Activated T-helper 2 cell treated with anti-CD3 and anti-CD28 coated beads, Interferon-gamma antibody, Interleukin-2, Interleukin-4, amounts not matched to agents 10 μg/mL and 5 μg/mL and 100 μg/mL, durations not matched to agents 14 hours and 24 hours and 36 hours (primary cell): ENCODE results near the gene OR13J1. TPM values are rescaled to one million over a fixed set of nuclear protein-coding genes. Genes with fewer than 3 reads are reported as not detected.
"Not testable (repeated sequence)": the region's sequence is repeated elsewhere in the genome, so short reads cannot be mapped to it uniquely, and the experiment has no call there.

ENCODE experiments used
- DNase-seq: peaks from one replicate; pipeline ENCODE4 v3.0.0; 2021; ENCODE audit warnings: low spot score
- H3K27ac Mint-ChIP-seq: one replicate; pipeline ENCODE4 v1.8.0; 2021; ENCODE audit warnings: mixed read lengths
- H3K27me3 Mint-ChIP-seq: one replicate; pipeline ENCODE4 v1.8.0; 2021; ENCODE audit warnings: low read depth, mixed read lengths
- H3K36me3 Mint-ChIP-seq: one replicate; pipeline ENCODE4 v1.8.0; 2021; ENCODE audit warnings: low read depth, mixed read lengths
- H3K4me1 Mint-ChIP-seq: one replicate; pipeline ENCODE4 v1.8.0; 2021; ENCODE audit warnings: low read depth, mixed read lengths
- H3K4me3 Mint-ChIP-seq: one replicate; pipeline ENCODE4 v1.8.0; 2021; ENCODE audit warnings: low read depth, mild to moderate bottlenecking, moderate library complexity, mixed read lengths
- H3K9me3 Mint-ChIP-seq: one replicate; pipeline ENCODE4 v1.8.0; 2021; ENCODE audit warnings: mixed read lengths
- intact Hi-C: fragments of 100-400 bp; cut with micrococcal nuclease; formaldehyde crosslinking; loops from one replicate; pipeline ENCODE4 v1.15.1; 2023
- total RNA-seq: library from RNA; stranded (reverse); gene quantifications from 2 replicates; pipeline ENCODE4 v1.2.3, GENCODE V29; 2022

The OR13J1 gene
- total RNA-seq, 1 donor from 2014 or later: not detected

GRCh38 chr9:35896570-35896969 is 26.4 kb upstream of the OR13J1 start:
- H3K27me3 Mint-ChIP-seq: peaks cover 36% of the 10 kb centered on the region
- H3K4me1 Mint-ChIP-seq: no peaks in the 10 kb centered on the region
- no peak overlapping the region for H3K27ac Mint-ChIP-seq
- H3K9me3 Mint-ChIP-seq: no peaks in the 10 kb centered on the region
- intact Hi-C loops: no loop called here
- no peaks in the 10 kb centered on the region for H3K36me3 Mint-ChIP-seq
- DNase-seq: no peak
- H3K4me3 Mint-ChIP-seq: no peak overlapping the region

GRCh38 chr9:35892051-35892450 is 21.9 kb upstream of the OR13J1 start:
- no peaks in the 10 kb centered on the region for H3K4me1 Mint-ChIP-seq
- no peak overlapping the region for H3K27ac Mint-ChIP-seq
- no peak for DNase-seq
- peaks cover 29% of the 10 kb centered on the region for H3K27me3 Mint-ChIP-seq
- H3K36me3 Mint-ChIP-seq: no peaks in the 10 kb centered on the region
- intact Hi-C loops: no loop called here
- H3K9me3 Mint-ChIP-seq: no peaks in the 10 kb centered on the region
- H3K4me3 Mint-ChIP-seq: no peak overlapping the region

- H3K4me3 Mint-ChIP-seq: no peak overlapping the region
- no peak overlapping the region for H3K27ac Mint-ChIP-seq
- DNase-seq: no peak
- H3K27me3 Mint-ChIP-seq: peaks cover 32% of the 10 kb centered on the region
- no peaks in the 10 kb centered on the region for H3K9me3 Mint-ChIP-seq
- intact Hi-C loops: no loop called here
- H3K4me1 Mint-ChIP-seq: no peaks in the 10 kb centered on the region
- no peaks in the 10 kb centered on the region for H3K36me3 Mint-ChIP-seq
Observed at GRCh38 chr9:35891646-35892045, 21.4 kb upstream of the OR13J1 start.

- H3K27ac Mint-ChIP-seq, H3K36me3 Mint-ChIP-seq, intact Hi-C loops, H3K9me3 Mint-ChIP-seq, H3K4me1 Mint-ChIP-seq, H3K4me3 Mint-ChIP-seq, DNase-seq: not testable (repeated sequence)
- peaks cover 24% of the 10 kb centered on the region for H3K27me3 Mint-ChIP-seq
Observed at GRCh38 chr9:35884908-35885307, 14.7 kb upstream of the OR13J1 start.

- peaks cover 27% of the 10 kb centered on the region for H3K27me3 Mint-ChIP-seq
- intact Hi-C loops: loop anchor here (1.0 kb wide), 2 partner anchors 57 to 93 kb away; no protein-coding TSS in a partner anchor
Observed at GRCh38 chr9:35882996-35883395, 12.8 kb upstream of the OR13J1 start.

GRCh38 chr9:35882263-35882848 is 12.2 kb upstream of the OR13J1 start:
- H3K27ac Mint-ChIP-seq: no peak overlapping the region
- H3K4me1 Mint-ChIP-seq: no peaks in the 10 kb centered on the region
- H3K36me3 Mint-ChIP-seq: no peaks in the 10 kb centered on the region
- H3K9me3 Mint-ChIP-seq: peaks cover 6% of the 10 kb centered on the region
- intact Hi-C loops: loop anchor here (1.0 kb wide), 2 partner anchors 56 to 92 kb away; no protein-coding TSS in a partner anchor
- DNase-seq: peak; percentile 55
- H3K4me3 Mint-ChIP-seq: no peak overlapping the region
- H3K27me3 Mint-ChIP-seq: peaks cover 33% of the 10 kb centered on the region

More at GRCh38 chr9:35882996-35883395, 12.8 kb upstream of the OR13J1 start:
- H3K4me1 Mint-ChIP-seq: no peaks in the 10 kb centered on the region
- H3K27ac Mint-ChIP-seq: no peak overlapping the region
- DNase-seq: no peak
- H3K36me3 Mint-ChIP-seq: no peaks in the 10 kb centered on the region
- no peak overlapping the region for H3K4me3 Mint-ChIP-seq
- H3K9me3 Mint-ChIP-seq: no peaks in the 10 kb centered on the region

- Mint-ChIP-seq H3K27me3 (peaks cover 26% of the 10 kb centered on the region), H3K27ac (no peak overlapping the region), H3K9me3 (peaks cover 10% of the 10 kb centered on the region), H3K4me1 (no peaks in the 10 kb centered on the region), H3K4me3 (no peak overlapping the region), H3K36me3 (no peaks in the 10 kb centered on the region)
- intact Hi-C loops: no loop called here
- DNase-seq: no peak
Observed at GRCh38 chr9:35872505-35872904, 2.3 kb upstream of the OR13J1 start.

GRCh38 chr9:35871545-35871944 is 1.3 kb upstream of the OR13J1 start:
- no peak overlapping the region for H3K4me3 Mint-ChIP-seq
- no peaks in the 10 kb centered on the region for H3K36me3 Mint-ChIP-seq
- no peaks in the 10 kb centered on the region for H3K4me1 Mint-ChIP-seq
- peaks cover 1% of the 10 kb centered on the region for H3K9me3 Mint-ChIP-seq
- DNase-seq: no peak
- peaks cover 18% of the 10 kb centered on the region for H3K27me3 Mint-ChIP-seq
- intact Hi-C loops: no loop called here
- no peak overlapping the region for H3K27ac Mint-ChIP-seq

GRCh38 chr9:35869621-35870216 is 482 bp downstream of the OR13J1 start:
- no peak overlapping the region for H3K27ac Mint-ChIP-seq
- H3K9me3 Mint-ChIP-seq: no peaks in the 10 kb centered on the region
- DNase-seq: no peak
- no peaks in the 10 kb centered on the region for H3K36me3 Mint-ChIP-seq
- peaks cover 1% of the 10 kb centered on the region for H3K27me3 Mint-ChIP-seq
- no peak overlapping the region for H3K4me3 Mint-ChIP-seq
- no peaks in the 10 kb centered on the region for H3K4me1 Mint-ChIP-seq
- intact Hi-C loops: no loop called here

- Mint-ChIP-seq H3K4me1 (no peaks in the 10 kb centered on the region), H3K27me3 (no peaks in the 10 kb centered on the region), H3K9me3 (no peaks in the 10 kb centered on the region), H3K36me3 (no peaks in the 10 kb centered on the region), H3K4me3 (no peak overlapping the region), H3K27ac (no peak overlapping the region)
- intact Hi-C loops: no loop called here
- no peak for DNase-seq
Observed at GRCh38 chr9:35868933-35869332, 1.3 kb downstream of the OR13J1 start.

- Mint-ChIP-seq H3K36me3 (no peaks in the 10 kb centered on the region), H3K4me1 (no peaks in the 10 kb centered on the region), H3K9me3 (no peaks in the 10 kb centered on the region), H3K27me3 (no peaks in the 10 kb centered on the region), H3K4me3 (no peak overlapping the region), H3K27ac (no peak overlapping the region)
- DNase-seq: no peak
- intact Hi-C loops: no loop called here
Observed at GRCh38 chr9:35867538-35867937, 2.7 kb downstream of the OR13J1 start.

GRCh38 chr9:35864695-35865255 is 5.4 kb downstream of the OR13J1 start:
- no peaks in the 10 kb centered on the region for H3K9me3 Mint-ChIP-seq
- intact Hi-C loops: no loop called here
- no peaks in the 10 kb centered on the region for H3K4me1 Mint-ChIP-seq
- H3K4me3 Mint-ChIP-seq: no peak overlapping the region
- peaks cover 8% of the 10 kb centered on the region for H3K27me3 Mint-ChIP-seq
- DNase-seq: no peak
- H3K27ac Mint-ChIP-seq: no peak overlapping the region
- no peaks in the 10 kb centered on the region for H3K36me3 Mint-ChIP-seq

- no peak overlapping the region for H3K27ac Mint-ChIP-seq
- H3K4me1 Mint-ChIP-seq: no peaks in the 10 kb centered on the region
- intact Hi-C loops: no loop called here
- no peak overlapping the region for H3K4me3 Mint-ChIP-seq
- no peaks in the 10 kb centered on the region for H3K36me3 Mint-ChIP-seq
- H3K9me3 Mint-ChIP-seq: no peaks in the 10 kb centered on the region
- H3K27me3 Mint-ChIP-seq: peaks cover 9% of the 10 kb centered on the region
- DNase-seq: no peak
Observed at GRCh38 chr9:35863583-35863982, 6.6 kb downstream of the OR13J1 start.
